ENCODE data around the gene RNF145.

RNF145 gene

GRCh38 chr5:159226451-159226850 lies 17.1 kb upstream of the RNF145 start:
- Histone ChIP-seq H3K27me3 (ENCODE audit: low read length) (0 out of 2 replicates have a peak, but pooled peaks cover 2% of the 10 kb centered on the region), H3K4me2 (ENCODE audit: low read depth, low read length, poor library complexity, severe bottlenecking) (no peak overlapping the region), H3K4me3 (ENCODE audit: insufficient read depth, low read length, poor library complexity, severe bottlenecking) (no peak overlapping the region), H3K9ac (ENCODE audit: low read length) (no peak overlapping the region), H3K9me2 (replicated peaks; ENCODE audit: insufficient read depth, low read length) (no peaks in the 10 kb centered on the region), H3K27ac (ENCODE audit: low read depth, low read length) (no peak overlapping the region), H3F3A (ENCODE audit: insufficient read depth) (no peaks in the 10 kb centered on the region), H4K20me1 (ENCODE audit: low read depth, low read length) (no peaks in the 10 kb centered on the region), H3K79me2 (ENCODE audit: insufficient read depth, low read length) (no peaks in the 10 kb centered on the region), H3K36me3 (ENCODE audit: low read length) (no peaks in the 10 kb centered on the region), H3K9me3 (ENCODE audit: insufficient read depth, low read length) (no peaks in the 10 kb centered on the region), H2AFZ (ENCODE audit: low read depth, low read length, severe bottlenecking) (no peak overlapping the region)
- no peak for TF ChIP-seq CTCF (IDR thresholded peaks at IDR 0.05; ENCODE audit: insufficient read depth, low read length, poor library complexity, severe bottlenecking)
- TF ChIP-seq EZH2phosphoT487 (conservative IDR thresholded peaks at IDR 0.05; ENCODE audit: low read length) = no peak

- no peaks in the 10 kb centered on the region for H3K9me2 ChIP-seq (replicated peaks; ENCODE audit: insufficient read depth, low read length)
- H3K36me3 ChIP-seq (ENCODE audit: low read length) = no peaks in the 10 kb centered on the region
- H4K20me1 ChIP-seq (ENCODE audit: low read depth, low read length) = no peaks in the 10 kb centered on the region
- no peaks in the 10 kb centered on the region for H3K9me3 ChIP-seq (ENCODE audit: insufficient read depth, low read length)
- no peaks in the 10 kb centered on the region for H3F3A ChIP-seq (ENCODE audit: insufficient read depth)
- H2AFZ ChIP-seq (ENCODE audit: low read depth, low read length, severe bottlenecking) = no peak overlapping the region
- no peak overlapping the region for H3K27ac ChIP-seq (ENCODE audit: low read depth, low read length)
- TF ChIP-seq CTCF (IDR thresholded peaks at IDR 0.05; ENCODE audit: insufficient read depth, low read length, poor library complexity, severe bottlenecking) (no peak), EZH2phosphoT487 (conservative IDR thresholded peaks at IDR 0.05; ENCODE audit: low read length) (no peak)
- no peak overlapping the region for H3K9ac ChIP-seq (ENCODE audit: low read length)
- H3K4me3 ChIP-seq (ENCODE audit: insufficient read depth, low read length, poor library complexity, severe bottlenecking) = no peak overlapping the region
- H3K27me3 ChIP-seq (ENCODE audit: low read length) = no peaks in the 10 kb centered on the region
- no peaks in the 10 kb centered on the region for H3K79me2 ChIP-seq (ENCODE audit: insufficient read depth, low read length)
- no peak overlapping the region for H3K4me2 ChIP-seq (ENCODE audit: low read depth, low read length, poor library complexity, severe bottlenecking)
Measured at GRCh38 chr5:159224471-159224870, 15.1 kb upstream of the RNF145 start.

GRCh38 chr5:159223469-159223868 lies 14.1 kb upstream of the RNF145 start:
- no peaks in the 10 kb centered on the region for H3F3A ChIP-seq (ENCODE audit: insufficient read depth)
- H3K9ac ChIP-seq (ENCODE audit: low read length) = no peak overlapping the region
- H3K27me3 ChIP-seq (ENCODE audit: low read length) = no peaks in the 10 kb centered on the region
- no peaks in the 10 kb centered on the region for H4K20me1 ChIP-seq (ENCODE audit: low read depth, low read length)
- H3K4me2 ChIP-seq (ENCODE audit: low read depth, low read length, poor library complexity, severe bottlenecking) = no peak overlapping the region
- no peak overlapping the region for H2AFZ ChIP-seq (ENCODE audit: low read depth, low read length, severe bottlenecking)
- no peaks in the 10 kb centered on the region for H3K9me2 ChIP-seq (replicated peaks; ENCODE audit: insufficient read depth, low read length)
- H3K79me2 ChIP-seq (ENCODE audit: insufficient read depth, low read length) = no peaks in the 10 kb centered on the region
- no peak for TF ChIP-seq EZH2phosphoT487 (conservative IDR thresholded peaks at IDR 0.05; ENCODE audit: low read length)
- no peak for TF ChIP-seq CTCF (IDR thresholded peaks at IDR 0.05; ENCODE audit: insufficient read depth, low read length, poor library complexity, severe bottlenecking)
- H3K4me3 ChIP-seq (ENCODE audit: insufficient read depth, low read length, poor library complexity, severe bottlenecking) = no peak overlapping the region
- H3K27ac ChIP-seq (ENCODE audit: low read depth, low read length) = no peak overlapping the region
- H3K36me3 ChIP-seq (ENCODE audit: low read length) = no peaks in the 10 kb centered on the region
- no peaks in the 10 kb centered on the region for H3K9me3 ChIP-seq (ENCODE audit: insufficient read depth, low read length)

All from SU-DHL-6 (cell line).